ENCODE results near the gene RAG2. TPM values are rescaled to one million over a fixed set of nuclear protein-coding genes. Genes with fewer than 3 reads are reported as not detected.

RAG2 gene
- total RNA-seq, 1 donor = not detected

DNA sequence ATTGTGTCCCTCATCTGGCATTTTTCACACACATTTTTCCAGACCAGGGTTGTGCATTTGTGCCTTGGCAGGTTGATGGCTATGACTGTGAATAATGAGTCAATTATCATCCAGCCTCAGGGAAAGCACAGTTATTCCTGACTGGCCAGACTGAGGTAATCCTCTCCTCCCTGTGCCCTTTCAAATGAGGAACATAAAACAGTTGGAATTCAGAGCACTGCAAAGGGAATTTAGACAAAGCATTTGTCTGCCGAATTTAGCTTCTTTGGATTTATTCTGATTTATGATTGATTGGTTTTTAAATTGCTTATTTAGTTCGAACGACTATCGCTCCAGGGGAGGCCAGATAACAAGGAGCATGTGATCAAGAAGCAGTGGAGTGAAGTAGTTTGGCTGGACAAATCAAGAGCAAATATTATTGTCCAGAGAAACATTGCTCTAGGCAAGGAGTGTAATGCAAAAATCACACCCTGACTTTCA, 30.8 kb upstream of the RAG2 start:
- Histone ChIP-seq H3K4me2 (ENCODE audit: insufficient read depth, low read length) (no peak overlapping the region), H3K79me2 (ENCODE audit: insufficient read depth, low read length) (no peaks in the 10 kb centered on the region), H3K27ac (ENCODE audit: low read depth, low read length) (no peak overlapping the region), H3K27me3 (ENCODE audit: insufficient read depth, low read length) (no peaks in the 10 kb centered on the region), H3K9me3 (ENCODE audit: low read depth, low read length) (no peaks in the 10 kb centered on the region), H3K4me3 (ENCODE audit: insufficient read depth, low read length) (no peak overlapping the region), H3K4me1 (ENCODE audit: insufficient read depth, low read length) (peaks cover 4% of the 10 kb centered on the region), H2AFZ (ENCODE audit: low read length) (no peak overlapping the region), H3K36me3 (ENCODE audit: insufficient read depth, low read length) (no peaks in the 10 kb centered on the region), H4K20me1 (ENCODE audit: insufficient read depth, low read length) (no peaks in the 10 kb centered on the region)
- no peak for TF ChIP-seq CTCF (IDR thresholded peaks at IDR 0.05; ENCODE audit: extremely low read depth, low read depth, low read length)
- DNase-seq (ENCODE audit: insufficient read length, low spot score, missing footprints) = no peak

GRCh38 chr11:36628141-36628540, 30.1 kb upstream of the RAG2 start:
- H3K27me3 ChIP-seq (ENCODE audit: insufficient read depth, low read length) = no peaks in the 10 kb centered on the region
- H3K4me3 ChIP-seq (ENCODE audit: insufficient read depth, low read length) = no peak overlapping the region
- no peaks in the 10 kb centered on the region for H3K36me3 ChIP-seq (ENCODE audit: insufficient read depth, low read length)
- H4K20me1 ChIP-seq (ENCODE audit: insufficient read depth, low read length) = no peaks in the 10 kb centered on the region
- no peak for DNase-seq (ENCODE audit: insufficient read length, low spot score, missing footprints)
- H3K9me3 ChIP-seq (ENCODE audit: low read depth, low read length) = no peaks in the 10 kb centered on the region
- H2AFZ ChIP-seq (ENCODE audit: low read length) = no peak overlapping the region
- H3K27ac ChIP-seq (ENCODE audit: low read depth, low read length) = no peak overlapping the region
- H3K4me2 ChIP-seq (ENCODE audit: insufficient read depth, low read length) = no peak overlapping the region
- no peaks in the 10 kb centered on the region for H3K79me2 ChIP-seq (ENCODE audit: insufficient read depth, low read length)
- H3K4me1 ChIP-seq (ENCODE audit: insufficient read depth, low read length) = peaks cover 4% of the 10 kb centered on the region
- no peak for TF ChIP-seq CTCF (IDR thresholded peaks at IDR 0.05; ENCODE audit: extremely low read depth, low read depth, low read length)

- no peaks in the 10 kb centered on the region for H3K27me3 ChIP-seq (ENCODE audit: insufficient read depth, low read length)
- no peak overlapping the region for H3K4me3 ChIP-seq (ENCODE audit: insufficient read depth, low read length)
- H3K27ac ChIP-seq (ENCODE audit: low read depth, low read length) = no peak overlapping the region
- H3K4me1 ChIP-seq (ENCODE audit: insufficient read depth, low read length) = peaks cover 4% of the 10 kb centered on the region
- no peaks in the 10 kb centered on the region for H3K9me3 ChIP-seq (ENCODE audit: low read depth, low read length)
- H3K36me3 ChIP-seq (ENCODE audit: insufficient read depth, low read length) = no peaks in the 10 kb centered on the region
- H3K4me2 ChIP-seq (ENCODE audit: insufficient read depth, low read length) = no peak overlapping the region
- no peaks in the 10 kb centered on the region for H3K79me2 ChIP-seq (ENCODE audit: insufficient read depth, low read length)
- H2AFZ ChIP-seq (ENCODE audit: low read length) = no peak overlapping the region
- no peak for TF ChIP-seq CTCF (IDR thresholded peaks at IDR 0.05; ENCODE audit: extremely low read depth, low read depth, low read length)
- no peaks in the 10 kb centered on the region for H4K20me1 ChIP-seq (ENCODE audit: insufficient read depth, low read length)
- no peak for DNase-seq (ENCODE audit: insufficient read length, low spot score, missing footprints)
These were observed 29.4 kb upstream of the RAG2 start for GRCh38 chr11:36627471-36627870.

GRCh38 chr11:36627006-36627405, 29.0 kb upstream of the RAG2 start:
- Histone ChIP-seq H3K9me3 (ENCODE audit: low read depth, low read length) (no peaks in the 10 kb centered on the region), H3K4me3 (ENCODE audit: insufficient read depth, low read length) (no peak overlapping the region), H3K4me2 (ENCODE audit: insufficient read depth, low read length) (no peak overlapping the region), H3K27me3 (ENCODE audit: insufficient read depth, low read length) (no peaks in the 10 kb centered on the region), H2AFZ (ENCODE audit: low read length) (no peak overlapping the region), H3K79me2 (ENCODE audit: insufficient read depth, low read length) (no peaks in the 10 kb centered on the region), H4K20me1 (ENCODE audit: insufficient read depth, low read length) (no peaks in the 10 kb centered on the region), H3K27ac (ENCODE audit: low read depth, low read length) (no peak overlapping the region), H3K4me1 (ENCODE audit: insufficient read depth, low read length) (peaks cover 4% of the 10 kb centered on the region), H3K36me3 (ENCODE audit: insufficient read depth, low read length) (no peaks in the 10 kb centered on the region)
- DNase-seq (ENCODE audit: insufficient read length, low spot score, missing footprints) = no peak
- no peak for TF ChIP-seq CTCF (IDR thresholded peaks at IDR 0.05; ENCODE audit: extremely low read depth, low read depth, low read length)

Data from osteoblast (primary cell).